HG03196 (cell line): Measurements from ENCODE around the gene DEAF1.

ENCODE experiments used
- ATAC-seq: cut with Tn5 transposase; IDR thresholded peaks from one replicate; pipeline ENCODE4 v1.9.1; 2021; ENCODE audit not compliant: unreplicated experiment

Gene DEAF1

DNA sequence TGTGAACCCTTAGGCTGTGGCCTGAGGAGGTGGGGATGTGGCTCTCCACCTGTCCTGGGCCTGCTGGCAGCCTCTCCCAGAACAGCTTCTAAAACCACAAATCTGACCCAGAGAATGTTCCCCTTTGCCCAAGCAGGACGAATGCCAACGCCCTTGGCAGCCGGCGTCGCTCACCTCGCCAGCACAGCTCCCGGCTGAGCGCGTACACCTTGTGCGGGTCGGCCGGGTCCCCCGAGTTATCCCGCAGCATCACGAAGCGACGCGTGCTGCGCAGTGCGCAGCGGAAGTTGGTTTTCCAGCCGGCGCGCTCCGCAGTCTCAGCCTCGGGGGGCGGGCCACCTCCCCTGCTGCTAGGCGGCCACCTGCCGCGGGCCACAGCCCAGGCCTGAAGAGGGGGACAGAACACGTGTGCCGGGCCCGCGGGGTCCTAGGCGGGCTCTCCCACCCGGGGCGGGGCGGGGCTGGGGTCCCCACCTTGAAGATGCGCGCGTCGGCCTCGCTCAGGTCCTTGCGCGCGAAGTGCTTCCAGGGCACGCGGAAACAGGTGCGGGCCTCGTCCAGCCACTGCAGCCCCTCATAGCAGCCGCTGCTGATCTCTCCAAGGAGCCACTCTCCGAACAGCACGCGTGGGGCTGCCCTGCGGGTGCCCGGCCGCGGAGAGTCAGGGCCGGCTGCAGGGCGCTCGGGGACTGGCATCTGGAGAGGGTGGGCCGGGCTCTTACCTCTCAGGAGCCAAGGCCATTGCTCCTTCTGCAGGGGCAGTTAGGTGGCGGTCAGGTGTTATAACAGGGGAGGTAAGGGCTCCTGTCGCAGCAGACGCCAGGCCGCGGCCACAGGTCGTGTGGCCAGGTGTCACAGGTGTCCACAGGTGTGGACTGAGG lies 80.2 kb downstream of the DEAF1 start:
- ATAC-seq: peak; percentile 4

DNA sequence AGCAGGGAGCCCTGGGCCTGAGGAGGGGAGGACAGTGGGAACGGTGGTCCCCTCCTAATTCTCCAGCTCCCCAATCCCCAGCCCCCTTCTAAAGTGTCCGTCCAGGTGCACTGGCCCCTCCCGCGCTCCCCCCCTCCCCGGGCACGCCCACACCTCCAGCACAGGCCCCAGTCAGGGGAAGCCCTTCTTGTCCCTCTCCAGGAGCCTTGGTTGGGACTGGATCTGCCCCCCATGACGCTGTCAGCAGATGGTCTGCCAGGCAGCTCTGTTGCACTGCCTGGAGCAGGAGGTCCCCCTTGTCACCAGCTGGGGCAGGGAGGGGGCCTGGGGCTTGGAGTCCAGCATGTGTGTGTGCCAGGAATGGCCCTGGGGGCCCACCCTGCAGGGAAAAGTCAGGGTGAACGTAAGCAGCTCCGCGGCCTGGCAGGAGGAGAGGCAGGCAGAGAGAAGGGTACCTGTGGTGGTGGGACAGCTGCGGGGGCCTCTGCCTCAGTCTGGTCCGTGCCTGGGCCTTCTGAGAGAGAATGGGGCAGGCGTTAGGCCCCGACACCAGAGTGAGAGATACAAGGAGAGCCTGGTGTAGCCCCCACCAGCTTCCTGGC lies 80.9 kb downstream of the DEAF1 start:
- ATAC-seq: no peak

DNA sequence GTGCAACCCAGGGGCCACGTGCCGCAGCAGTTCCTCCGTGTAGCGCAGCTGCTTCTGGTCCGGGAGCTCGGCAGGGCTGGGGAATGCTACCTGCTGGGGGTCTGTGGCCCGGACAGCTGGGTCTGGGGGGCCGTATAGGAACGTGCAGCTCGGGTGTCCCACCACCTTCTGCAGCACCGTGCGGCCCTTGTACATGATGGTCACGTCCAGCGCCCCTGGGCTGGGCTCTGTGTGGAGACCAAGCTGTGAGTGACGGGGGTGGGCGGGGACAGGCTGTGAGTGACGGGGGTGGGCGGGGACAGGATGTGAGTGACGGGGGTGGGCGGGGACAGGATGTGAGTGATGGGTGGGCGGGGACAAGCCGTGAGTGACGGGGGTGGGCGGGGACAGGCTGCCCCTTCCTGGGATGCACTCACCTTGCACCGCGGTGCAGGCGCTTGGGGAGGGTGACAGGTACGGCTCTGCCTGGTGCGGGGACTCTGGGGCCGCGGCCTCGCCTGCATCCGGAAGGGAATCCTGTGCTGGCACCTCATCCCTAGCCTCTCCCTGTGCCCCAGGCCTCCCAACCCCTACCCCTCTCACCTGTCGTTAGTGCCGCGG lies 81.6 kb downstream of the DEAF1 start:
- ATAC-seq: no peak

DNA sequence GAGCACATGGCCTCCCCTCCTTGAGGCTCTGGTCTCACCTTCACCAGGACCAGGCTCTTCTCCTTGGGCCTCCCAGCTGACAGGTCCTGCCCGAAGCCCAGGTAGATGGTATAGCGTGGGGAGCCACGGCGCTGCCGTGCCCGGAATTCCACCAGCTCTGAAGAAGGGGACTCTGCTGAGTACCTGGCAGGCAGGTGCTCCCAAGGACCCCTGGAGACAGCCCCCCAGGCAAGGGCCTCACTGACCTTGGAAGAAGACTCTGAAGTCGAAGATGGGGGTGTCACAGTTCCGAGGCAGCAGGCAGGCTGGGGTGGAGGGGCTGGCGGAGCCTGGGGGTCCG lies 82.1 kb downstream of the DEAF1 start:
- no peak for ATAC-seq

DNA sequence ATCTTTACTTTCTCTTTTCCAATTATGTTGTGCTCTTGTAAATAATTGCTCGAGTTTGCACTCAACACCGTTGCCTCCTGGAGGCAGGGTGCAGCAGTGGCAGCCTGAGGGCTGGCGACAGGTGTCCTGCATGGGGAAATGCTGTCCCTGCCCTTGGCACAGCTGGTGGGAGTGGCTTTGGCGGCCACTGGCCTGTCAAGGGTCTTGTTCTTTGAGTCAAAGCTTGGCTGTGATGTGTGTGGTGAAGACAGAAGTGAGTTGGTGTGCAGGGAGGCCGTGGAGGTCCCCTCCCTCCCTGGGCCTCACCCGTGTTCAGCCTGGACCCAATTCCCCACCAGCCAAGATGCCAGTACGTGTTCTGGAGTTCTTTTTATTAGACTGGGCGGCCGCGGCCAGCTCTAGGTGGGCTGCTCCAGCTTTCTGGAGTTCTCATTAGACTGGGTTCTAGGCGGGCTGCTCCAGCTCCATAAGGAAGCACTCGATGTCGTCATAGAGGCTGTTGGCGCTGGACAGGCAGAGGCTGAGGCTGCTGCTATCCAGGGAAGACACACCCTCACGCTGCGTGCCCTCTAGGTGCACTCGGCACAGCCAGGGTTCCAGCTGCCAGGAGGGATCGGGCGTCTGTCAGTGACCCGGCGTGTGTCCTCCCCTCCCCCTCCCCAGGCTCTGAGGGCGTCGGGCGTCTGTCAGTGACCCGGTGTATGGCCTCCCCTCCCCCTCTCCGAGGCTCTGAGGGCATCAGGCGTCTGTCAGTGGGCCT lies 82.6 kb downstream of the DEAF1 start:
- no peak for ATAC-seq

DNA sequence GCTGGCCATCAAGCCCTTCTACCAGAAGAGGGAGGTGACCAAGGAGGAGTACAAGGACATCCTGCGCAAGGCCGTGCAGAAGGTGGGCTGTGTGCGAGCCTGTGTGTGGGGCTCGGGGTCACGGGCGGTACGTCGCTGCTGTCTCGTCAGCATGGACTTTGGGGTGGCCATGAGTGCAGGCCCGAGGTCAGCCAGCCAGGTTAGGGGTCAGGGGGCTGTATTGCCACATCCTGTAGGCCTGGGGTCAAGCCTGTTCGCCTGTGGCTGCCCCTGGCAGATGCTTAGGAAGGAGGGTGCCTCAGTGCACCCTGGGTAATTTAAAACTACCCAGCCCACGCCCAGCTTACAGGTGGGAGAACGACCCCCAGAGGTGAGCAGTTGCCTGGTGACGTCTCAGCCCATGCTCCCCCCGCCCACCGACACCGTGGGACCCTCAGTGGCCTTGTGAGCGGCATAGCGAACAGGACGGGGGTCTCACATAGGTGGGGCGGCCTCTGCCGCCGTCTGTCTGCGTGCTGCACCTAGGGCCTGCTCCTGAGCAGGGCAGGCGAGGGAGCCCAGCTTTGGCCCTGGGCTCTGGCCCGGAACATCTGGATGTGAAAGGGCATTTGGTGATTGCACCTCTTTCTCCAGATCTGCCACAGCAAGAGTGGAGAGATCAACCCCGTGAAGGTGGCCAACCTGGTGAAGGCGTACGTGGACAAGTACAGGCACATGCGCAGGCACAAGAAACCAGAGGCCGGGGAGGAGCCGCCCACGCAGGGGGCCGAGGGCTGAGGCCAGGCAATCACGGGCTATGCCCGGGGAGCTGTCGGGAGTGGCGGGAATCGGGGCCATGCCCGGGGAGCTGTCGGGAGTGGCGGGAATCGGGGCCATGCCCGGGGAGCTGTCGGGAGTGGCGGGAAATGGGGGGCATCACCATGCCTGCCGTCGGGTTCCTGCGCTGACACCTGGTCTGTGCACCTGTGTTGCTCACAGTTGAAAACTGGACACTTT lies 83.7 kb downstream of the DEAF1 start:
- no peak for ATAC-seq

DNA sequence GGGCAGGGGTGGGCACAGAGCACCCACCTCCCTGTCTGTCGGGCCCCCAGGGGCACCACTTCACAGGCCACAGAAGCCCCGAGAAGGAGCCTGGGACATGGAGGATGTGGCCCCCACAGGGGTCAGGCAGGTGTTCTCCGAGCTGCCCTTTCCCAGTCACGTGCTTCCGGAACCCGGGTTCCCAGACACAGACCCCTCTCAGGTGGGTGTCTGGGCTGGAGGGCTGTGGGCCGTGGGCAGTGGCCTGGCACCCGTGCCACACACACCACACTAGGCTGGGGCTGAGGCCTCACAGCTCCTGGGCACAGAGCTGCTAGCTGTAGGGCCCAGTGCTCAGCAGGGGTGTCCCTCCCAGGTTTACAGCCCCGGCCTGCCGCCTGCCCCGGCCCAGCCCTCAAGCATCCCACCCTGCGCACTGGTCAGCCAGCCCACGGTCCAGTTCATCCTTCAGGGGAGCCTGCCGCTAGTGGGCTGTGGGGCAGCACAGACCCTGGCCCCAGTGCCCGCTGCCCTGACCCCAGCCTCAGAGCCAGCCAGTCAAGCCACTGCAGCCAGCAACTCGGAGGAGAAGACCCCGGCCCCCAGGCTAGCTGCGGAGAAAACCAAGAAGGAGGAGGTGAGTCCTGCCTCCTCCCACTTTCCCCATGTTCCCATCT lies 84.7 kb downstream of the DEAF1 start:
- no peak for ATAC-seq

DNA sequence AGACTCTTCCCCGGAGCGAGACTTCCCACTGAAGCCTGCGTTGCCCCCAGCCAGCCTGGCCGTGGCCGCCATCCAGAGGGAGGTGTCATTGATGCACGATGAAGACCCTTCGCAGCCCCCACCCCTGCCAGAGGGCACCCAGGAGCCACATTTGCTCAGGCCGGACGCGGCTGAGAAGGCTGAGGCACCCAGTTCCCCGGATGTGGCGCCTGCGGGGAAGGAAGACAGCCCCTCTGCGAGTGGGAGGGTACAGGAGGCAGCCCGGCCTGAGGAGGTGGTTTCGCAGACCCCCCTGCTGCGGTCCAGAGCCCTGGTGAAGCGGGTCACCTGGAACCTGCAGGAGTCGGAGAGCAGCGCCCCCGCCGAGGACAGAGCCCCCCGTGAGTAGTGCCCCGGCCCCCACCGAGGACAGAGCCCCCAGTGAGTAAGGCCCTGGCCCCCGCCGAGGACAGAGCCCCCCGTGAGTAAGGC lies 85.6 kb downstream of the DEAF1 start:
- no peak for ATAC-seq

DNA sequence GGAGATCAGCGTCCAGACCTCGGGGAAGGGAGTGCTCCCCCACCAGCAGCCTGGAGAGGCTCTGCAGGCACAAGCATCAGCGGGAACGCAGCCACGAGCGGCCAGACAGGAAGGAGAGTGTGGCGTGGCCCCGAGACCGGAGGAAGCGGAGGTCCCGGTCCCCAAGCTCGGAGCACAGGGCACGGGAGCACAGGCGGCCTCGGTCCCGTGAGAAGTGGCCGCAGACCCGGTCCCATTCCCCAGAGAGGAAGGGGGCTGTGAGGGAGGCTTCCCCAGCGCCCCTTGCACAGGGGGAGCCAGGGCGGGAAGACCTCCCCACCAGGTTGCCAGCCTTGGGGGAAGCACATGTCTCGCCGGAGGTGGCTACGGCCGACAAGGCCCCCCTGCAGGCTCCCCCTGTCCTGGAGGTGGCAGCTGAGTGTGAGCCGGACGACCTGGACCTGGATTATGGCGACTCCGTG lies 86.2 kb downstream of the DEAF1 start:
- ATAC-seq: no peak

DNA sequence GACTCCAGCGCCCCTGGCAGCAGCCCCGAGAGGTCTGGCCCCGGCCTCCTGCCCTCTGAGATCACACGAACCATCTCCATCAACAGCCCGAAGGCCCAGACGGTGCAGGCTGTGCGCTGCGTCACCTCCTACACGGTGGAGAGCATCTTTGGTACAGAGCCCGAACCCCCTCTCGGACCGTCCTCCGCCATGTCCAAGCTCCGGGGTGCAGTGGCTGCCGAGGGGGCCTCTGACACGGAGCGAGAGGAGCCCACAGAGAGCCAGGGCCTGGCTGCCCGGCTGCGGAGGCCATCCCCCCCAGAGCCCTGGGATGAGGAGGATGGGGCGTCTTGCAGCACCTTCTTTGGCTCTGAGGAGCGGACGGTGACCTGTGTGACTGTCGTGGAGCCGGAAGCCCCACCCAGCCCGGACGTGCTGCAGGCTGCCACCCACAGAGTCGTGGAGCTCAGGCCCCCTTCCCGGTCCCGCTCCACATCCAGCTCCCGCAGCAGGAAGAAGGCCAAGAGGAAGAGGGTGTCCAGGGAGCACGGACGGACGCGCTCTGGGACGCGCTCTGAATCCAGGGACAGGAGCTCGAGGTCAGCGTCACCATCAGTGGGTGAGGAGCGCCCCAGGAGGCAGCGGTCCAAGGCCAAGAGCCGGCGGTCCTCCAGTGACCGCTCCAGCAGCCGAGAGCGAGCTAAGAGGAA lies 86.9 kb downstream of the DEAF1 start:
- ATAC-seq: no peak

DNA sequence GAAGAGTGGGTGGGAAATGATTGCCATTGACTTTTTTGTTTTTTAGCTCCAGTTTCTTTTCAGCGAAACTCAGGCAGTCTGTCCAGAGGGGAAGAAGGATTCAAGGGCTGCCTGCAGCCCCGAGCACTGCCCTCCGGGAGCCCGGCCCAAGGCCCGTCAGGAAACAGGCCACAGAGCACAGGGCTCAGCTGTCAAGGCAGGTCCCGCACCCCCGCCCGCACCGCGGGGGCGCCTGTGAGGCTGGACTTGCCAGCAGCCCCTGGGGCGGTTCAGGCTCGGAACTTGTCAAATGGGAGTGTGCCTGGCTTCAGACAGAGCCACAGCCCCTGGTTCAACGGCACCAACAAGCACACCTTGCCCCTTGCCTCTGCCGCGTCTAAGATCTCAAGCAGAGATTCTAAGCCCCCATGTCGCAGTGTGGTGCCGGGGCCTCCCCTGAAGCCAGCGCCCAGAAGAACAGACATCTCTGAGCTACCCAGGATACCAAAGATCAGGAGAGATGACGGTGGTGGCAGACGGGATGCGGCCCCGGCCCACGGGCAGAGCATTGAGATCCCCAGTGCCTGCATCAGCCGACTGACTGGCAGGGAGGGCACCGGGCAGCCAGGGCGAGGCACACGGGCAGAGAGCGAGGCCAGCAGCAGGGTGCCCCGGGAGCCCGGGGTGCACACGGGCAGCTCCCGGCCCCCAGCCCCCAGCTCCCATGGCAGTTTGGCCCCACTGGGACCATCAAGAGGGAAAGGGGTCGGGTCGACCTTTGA lies 87.8 kb downstream of the DEAF1 start:
- ATAC-seq: no peak

DNA sequence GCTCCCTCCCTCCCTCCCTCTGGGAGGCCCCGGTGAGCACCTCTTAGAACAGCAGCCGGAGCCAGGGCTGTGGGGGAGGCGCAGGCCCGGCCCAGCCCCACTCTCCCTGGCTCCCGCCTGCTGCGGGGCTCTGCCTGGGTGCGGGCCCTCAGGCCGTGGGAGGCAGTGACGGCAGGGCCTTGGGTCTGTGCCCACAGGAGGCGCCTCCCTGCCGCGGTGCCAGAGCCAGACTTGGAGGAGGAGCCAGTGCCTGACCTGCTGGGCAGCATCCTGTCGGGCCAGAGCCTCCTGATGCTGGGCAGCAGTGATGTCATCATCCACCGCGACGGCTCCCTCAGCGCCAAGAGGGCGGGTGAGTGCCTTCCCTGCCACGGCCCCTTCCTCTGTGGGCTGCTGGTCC lies 88.8 kb downstream of the DEAF1 start:
- no peak for ATAC-seq

DNA sequence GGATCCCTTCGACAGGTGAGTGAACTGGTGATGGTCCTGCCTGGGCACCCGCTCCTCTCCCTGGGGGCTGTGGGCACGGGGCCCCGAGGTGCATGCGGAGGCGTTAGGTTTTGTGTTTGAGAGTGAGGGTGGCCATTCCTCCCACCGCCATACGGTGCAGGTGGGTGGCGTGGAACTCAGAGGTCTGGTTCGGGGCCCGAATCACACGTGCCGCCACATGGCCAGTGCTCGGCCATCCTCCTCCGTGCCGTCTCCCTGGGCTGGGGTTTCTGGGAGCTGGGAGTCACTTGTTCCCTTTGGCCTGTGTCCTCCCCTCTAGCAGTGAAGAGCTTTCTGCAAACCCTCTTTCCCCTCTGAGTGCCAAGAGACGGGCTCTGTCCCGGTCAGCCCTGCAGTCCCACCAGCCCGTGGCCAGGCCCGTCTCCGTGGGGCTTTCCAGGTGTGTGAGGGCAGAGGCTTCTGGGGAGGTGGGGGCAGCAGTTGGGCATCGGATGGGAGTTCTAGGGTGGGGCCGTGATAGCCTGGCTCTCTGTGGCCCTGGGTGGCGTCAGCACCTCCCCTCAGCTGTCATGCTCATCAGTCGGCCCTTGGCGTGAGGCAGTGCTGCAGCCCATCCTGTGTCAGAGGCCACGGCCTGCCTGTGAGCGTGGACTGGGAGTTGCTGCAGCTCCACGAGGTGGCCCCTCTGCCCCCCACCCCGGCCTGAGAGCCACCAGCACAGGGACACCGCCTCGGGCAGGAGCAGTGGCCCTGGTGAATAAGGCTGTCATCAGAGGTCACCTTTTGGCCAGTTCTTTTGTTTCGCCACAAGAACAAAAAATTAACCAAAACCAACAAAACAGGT lies 89.5 kb downstream of the DEAF1 start:
- ATAC-seq: no peak

DNA sequence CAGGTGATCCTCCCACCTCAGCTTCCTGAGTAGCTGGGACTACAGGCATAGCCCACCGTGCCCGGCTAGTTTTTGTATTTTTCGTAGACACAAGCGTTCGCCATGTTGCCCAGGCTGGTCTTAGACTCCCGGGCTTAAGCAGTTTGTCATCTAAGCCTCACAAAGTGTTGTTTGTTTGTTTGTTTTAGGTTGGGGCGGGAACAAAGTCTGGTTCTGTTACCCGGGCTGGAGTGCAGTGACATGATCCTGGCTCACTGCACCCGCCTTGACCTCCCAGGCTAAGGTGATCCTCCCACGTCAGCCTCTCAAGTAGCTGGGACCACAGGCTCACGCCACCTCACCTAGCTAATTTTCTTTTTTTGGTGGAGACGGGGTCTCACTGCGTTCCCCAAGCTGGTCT lies 91.9 kb downstream of the DEAF1 start:
- no peak for ATAC-seq

DNA sequence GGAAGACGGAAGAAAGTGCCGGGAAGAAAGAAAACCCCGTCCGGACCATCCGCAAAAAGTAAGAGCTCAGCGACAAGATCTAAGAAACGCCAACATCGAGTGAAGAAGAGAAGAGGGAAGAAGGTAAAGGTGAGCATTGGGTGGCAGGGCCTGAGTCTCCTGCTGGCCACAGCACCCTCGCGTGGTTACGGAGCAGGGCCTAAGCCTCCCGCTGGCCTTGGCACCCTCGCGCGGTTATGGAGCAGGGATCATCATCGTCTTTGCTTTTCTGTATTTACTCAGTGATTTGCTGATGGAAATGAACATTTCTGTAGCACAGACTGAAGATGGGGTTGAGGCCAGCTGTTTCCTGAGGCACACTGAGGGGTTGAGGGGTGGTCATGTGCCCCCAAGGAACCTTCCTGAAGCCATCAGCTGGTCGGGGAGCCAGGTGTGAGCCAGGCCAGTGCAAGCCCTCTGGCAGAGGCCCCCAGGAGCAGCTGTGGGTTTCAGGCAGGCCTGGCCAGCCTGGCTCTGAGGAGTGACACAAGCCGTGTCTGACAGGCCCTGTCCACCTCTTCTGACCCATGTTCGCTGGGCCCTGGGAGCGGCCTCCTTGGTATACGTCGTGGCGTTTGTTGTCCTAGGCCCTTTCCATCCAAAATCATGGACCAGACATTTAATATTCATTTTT lies 93.3 kb downstream of the DEAF1 start:
- ATAC-seq: no peak

DNA sequence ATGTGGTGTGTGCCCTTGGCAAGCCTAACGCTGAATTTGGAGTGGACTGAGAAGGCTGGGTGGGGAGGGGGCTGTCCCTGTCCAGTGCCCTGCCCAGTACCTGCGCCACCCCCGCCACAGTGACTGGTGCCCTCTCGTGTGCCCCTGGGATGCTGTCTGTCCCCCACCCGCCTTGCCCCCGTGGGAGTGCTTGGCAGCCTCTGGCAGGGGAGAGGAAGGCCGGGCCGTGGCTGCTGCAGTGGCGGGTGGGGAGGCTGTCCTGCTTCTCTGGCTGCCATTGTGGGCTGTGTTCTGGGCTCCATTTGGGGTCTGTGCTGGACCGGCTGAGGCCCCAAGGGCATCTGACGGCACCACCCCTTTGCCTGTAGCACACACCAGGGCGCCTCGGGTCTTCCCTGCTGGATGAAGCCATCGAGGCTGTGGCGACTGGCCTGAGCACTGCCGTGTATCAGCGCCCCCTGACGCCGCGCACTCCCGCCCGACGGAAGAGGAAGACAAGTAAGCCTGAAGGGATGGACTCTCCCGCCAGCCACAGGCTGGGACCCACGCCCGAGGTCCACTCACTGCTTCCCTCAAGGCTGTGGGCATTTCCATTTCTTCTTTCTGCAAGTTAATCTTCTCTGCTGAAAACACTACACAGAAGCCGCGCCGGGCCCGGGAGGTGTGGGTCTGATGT lies 96.9 kb downstream of the DEAF1 start:
- no peak for ATAC-seq
